Muscle layer of colon (tissue), 2 donors: Measurements from ENCODE around the gene DIP2C.
"Not testable (repeated sequence)": the region's sequence is repeated elsewhere in the genome, so short reads cannot be mapped to it uniquely, and the experiment has no call there.

Experiments
- H3K27ac ChIP-seq: one replicate; pipeline ENCODE4 v1.7.0; 2013; ENCODE audit warnings: low read depth, mild to moderate bottlenecking, low read length, moderate library complexity
- H3K27me3 ChIP-seq, 2 donors: one replicate each; pipeline ENCODE4 v1.7.0; 2013; ENCODE audit warnings: low read length in 2 of 2, mild to moderate bottlenecking in 2 of 2; ENCODE audit not compliant: insufficient read depth in 2 of 2, control insufficient read depth in 1 of 2
- H3K36me3 ChIP-seq: one replicate; pipeline ENCODE4 v1.7.0; 2013; ENCODE audit warnings: mild to moderate bottlenecking, low read length; ENCODE audit not compliant: insufficient read depth
- H3K4me1 ChIP-seq: one replicate; pipeline ENCODE4 v1.7.0; 2013; ENCODE audit warnings: mild to moderate bottlenecking, low read length; ENCODE audit not compliant: insufficient read depth
- H3K4me3 ChIP-seq, 2 donors: one replicate each; pipeline ENCODE4 v1.7.0; 2013; ENCODE audit warnings: low read length in 2 of 2, low read depth in 1 of 2, mild to moderate bottlenecking in 1 of 2, moderate library complexity in 1 of 2
- H3K9ac ChIP-seq: one replicate; pipeline ENCODE4 v1.7.0; 2013; ENCODE audit warnings: low read length
- H3K9me3 ChIP-seq: one replicate; pipeline ENCODE4 v1.7.0; 2013; ENCODE audit warnings: mild to moderate bottlenecking, low read length
- donor health status: abdominal sarcoma.
- donor health status: Adenocarcinoma of cecum.

The DIP2C gene

GRCh38 chr10:437698-438490, 251.6 kb downstream of the DIP2C start:
- Histone ChIP-seq H3K4me1 (no peaks in the 10 kb centered on the region), H3K9ac (no peak overlapping the region), H3K27ac (no peak overlapping the region), H3K27me3 (no peaks in the 10 kb centered on the region), H3K9me3 (no peaks in the 10 kb centered on the region), H3K4me3 (no peak overlapping the region), H3K36me3 (peaks cover 22% of the 10 kb centered on the region)

- H3K4me3 ChIP-seq, result no peak overlapping the region
- H3K9ac ChIP-seq, result no peak overlapping the region
- H3K27ac ChIP-seq, result no peak overlapping the region
- no peaks in the 10 kb centered on the region for H3K9me3 ChIP-seq
- H3K27me3 ChIP-seq, result no peaks in the 10 kb centered on the region
- H3K4me1 ChIP-seq, result no peaks in the 10 kb centered on the region
- H3K36me3 ChIP-seq, result peaks cover 22% of the 10 kb centered on the region
Measured at GRCh38 chr10:436911-437665, 252.4 kb downstream of the DIP2C start.

- no peak overlapping the region for H3K9ac ChIP-seq
- H3K36me3 ChIP-seq, result peaks cover 22% of the 10 kb centered on the region
- no peak overlapping the region for H3K4me3 ChIP-seq
- no peaks in the 10 kb centered on the region for H3K9me3 ChIP-seq
- H3K27me3 ChIP-seq, result no peaks in the 10 kb centered on the region
- H3K4me1 ChIP-seq, result no peaks in the 10 kb centered on the region
- no peak overlapping the region for H3K27ac ChIP-seq
Measured at GRCh38 chr10:436013-436697, 253.3 kb downstream of the DIP2C start.

GRCh38 chr10:435397-435796, 254.1 kb downstream of the DIP2C start:
- H3K36me3 ChIP-seq, result peaks cover 22% of the 10 kb centered on the region
- no peak overlapping the region for H3K9ac ChIP-seq
- no peak overlapping the region for H3K4me3 ChIP-seq
- no peaks in the 10 kb centered on the region for H3K27me3 ChIP-seq
- no peak overlapping the region for H3K27ac ChIP-seq
- H3K4me1 ChIP-seq, result no peaks in the 10 kb centered on the region
- no peaks in the 10 kb centered on the region for H3K9me3 ChIP-seq

- no peak overlapping the region for H3K4me3 ChIP-seq
- H3K9me3 ChIP-seq, result no peaks in the 10 kb centered on the region
- no peak overlapping the region for H3K27ac ChIP-seq
- H3K4me1 ChIP-seq, result no peaks in the 10 kb centered on the region
- no peaks in the 10 kb centered on the region for H3K36me3 ChIP-seq
- no peak overlapping the region for H3K9ac ChIP-seq
- H3K27me3 ChIP-seq, result no peaks in the 10 kb centered on the region
Measured at GRCh38 chr10:429696-430095, 259.8 kb downstream of the DIP2C start.

GRCh38 chr10:427761-428519, 261.5 kb downstream of the DIP2C start:
- Histone ChIP-seq H3K9ac (no peak overlapping the region), H3K36me3 (peaks cover 5% of the 10 kb centered on the region), H3K27me3 (no peaks in the 10 kb centered on the region), H3K4me1 (no peaks in the 10 kb centered on the region), H3K9me3 (no peaks in the 10 kb centered on the region), H3K4me3 (no peak overlapping the region), H3K27ac (no peak overlapping the region)

- H3K27ac ChIP-seq, H3K9ac ChIP-seq, H3K4me3 ChIP-seq, H3K4me1 ChIP-seq, H3K27me3 ChIP-seq, H3K9me3 ChIP-seq: not testable (repeated sequence)
- peaks cover 11% of the 10 kb centered on the region for H3K36me3 ChIP-seq
Measured at GRCh38 chr10:425365-425764, 264.1 kb downstream of the DIP2C start.

- H3K27me3 ChIP-seq, H3K9me3 ChIP-seq: not testable (repeated sequence)
Measured at GRCh38 chr10:424724-425123, 264.7 kb downstream of the DIP2C start.

GRCh38 chr10:423178-423577, 266.3 kb downstream of the DIP2C start:
- H3K27me3 ChIP-seq, result no peaks in the 10 kb centered on the region
- no peak overlapping the region for H3K9ac ChIP-seq
- H3K36me3 ChIP-seq, result peaks cover 30% of the 10 kb centered on the region
- H3K27ac ChIP-seq, result no peak overlapping the region
- H3K9me3 ChIP-seq, result no peaks in the 10 kb centered on the region
- H3K4me1 ChIP-seq, result peaks cover 7% of the 10 kb centered on the region
- H3K4me3 ChIP-seq, result no peak overlapping the region

More at GRCh38 chr10:424724-425123, 264.7 kb downstream of the DIP2C start:
- not testable (repeated sequence) for H3K4me1 ChIP-seq, H3K9ac ChIP-seq, H3K4me3 ChIP-seq, H3K27ac ChIP-seq
- peaks cover 15% of the 10 kb centered on the region for H3K36me3 ChIP-seq

GRCh38 chr10:422675-423074, 266.8 kb downstream of the DIP2C start:
- Histone ChIP-seq H3K27me3 (no peaks in the 10 kb centered on the region), H3K36me3 (peaks cover 31% of the 10 kb centered on the region), H3K27ac (no peak overlapping the region), H3K4me3 (no peak overlapping the region), H3K4me1 (peaks cover 7% of the 10 kb centered on the region), H3K9ac (no peak overlapping the region), H3K9me3 (no peaks in the 10 kb centered on the region)

- H3K27me3 ChIP-seq, result no peaks in the 10 kb centered on the region
Measured at GRCh38 chr10:422241-422640, 267.2 kb downstream of the DIP2C start.

More at GRCh38 chr10:422241-422640, 267.2 kb downstream of the DIP2C start:
- peaks cover 7% of the 10 kb centered on the region for H3K4me1 ChIP-seq
- no peaks in the 10 kb centered on the region for H3K9me3 ChIP-seq
- H3K36me3 ChIP-seq, result peaks cover 31% of the 10 kb centered on the region
- no peak overlapping the region for H3K4me3 ChIP-seq
- H3K9ac ChIP-seq, result no peak overlapping the region
- H3K27ac ChIP-seq, result no peak overlapping the region
